GM12801 (cell line): ENCODE data around the gene MTHFSD.

Source experiments
- TF ChIP-seq, protein P1 (sequence below): IDR thresholded peaks from one replicate; pipeline ENCODE4 v1.5.1; 2011; ENCODE audit warnings: control low read depth; ENCODE audit not compliant: insufficient read length; ENCODE audit errors: extremely low read depth

The MTHFSD gene

DNA sequence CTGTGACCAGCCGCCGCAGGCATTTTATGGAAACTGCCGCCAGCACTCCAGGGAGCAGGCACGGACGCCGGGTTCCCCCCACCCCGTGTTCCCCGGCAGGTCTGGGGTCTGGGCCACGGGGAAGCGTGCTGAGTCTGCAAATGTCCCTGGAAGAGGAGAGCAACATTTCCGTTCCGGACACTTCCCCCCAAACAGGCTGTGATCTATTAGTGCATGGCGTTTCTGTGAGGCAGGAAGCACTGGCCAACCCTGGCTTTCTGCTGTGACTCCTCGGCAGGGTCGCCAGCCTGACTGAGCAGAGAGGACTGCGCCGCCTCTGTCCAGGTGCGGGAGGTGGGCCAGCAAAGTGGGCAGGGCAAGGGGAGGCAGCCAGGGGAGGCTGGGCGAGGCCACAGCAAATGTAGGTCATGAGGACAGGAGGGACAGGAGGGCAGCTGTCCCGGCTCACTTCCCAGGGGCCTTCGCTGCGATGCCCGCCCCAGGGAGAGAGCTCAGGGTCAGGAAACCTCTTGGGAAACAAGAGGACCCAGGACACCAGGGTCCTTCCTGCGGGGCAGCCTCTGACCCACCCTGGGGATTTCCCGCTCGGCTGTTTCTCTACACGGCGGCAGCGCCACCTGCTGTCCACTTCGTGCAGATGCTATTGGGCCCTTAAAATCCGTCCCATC lies 35.3 kb downstream of the MTHFSD start:
- TF ChIP-seq, protein P1, sequence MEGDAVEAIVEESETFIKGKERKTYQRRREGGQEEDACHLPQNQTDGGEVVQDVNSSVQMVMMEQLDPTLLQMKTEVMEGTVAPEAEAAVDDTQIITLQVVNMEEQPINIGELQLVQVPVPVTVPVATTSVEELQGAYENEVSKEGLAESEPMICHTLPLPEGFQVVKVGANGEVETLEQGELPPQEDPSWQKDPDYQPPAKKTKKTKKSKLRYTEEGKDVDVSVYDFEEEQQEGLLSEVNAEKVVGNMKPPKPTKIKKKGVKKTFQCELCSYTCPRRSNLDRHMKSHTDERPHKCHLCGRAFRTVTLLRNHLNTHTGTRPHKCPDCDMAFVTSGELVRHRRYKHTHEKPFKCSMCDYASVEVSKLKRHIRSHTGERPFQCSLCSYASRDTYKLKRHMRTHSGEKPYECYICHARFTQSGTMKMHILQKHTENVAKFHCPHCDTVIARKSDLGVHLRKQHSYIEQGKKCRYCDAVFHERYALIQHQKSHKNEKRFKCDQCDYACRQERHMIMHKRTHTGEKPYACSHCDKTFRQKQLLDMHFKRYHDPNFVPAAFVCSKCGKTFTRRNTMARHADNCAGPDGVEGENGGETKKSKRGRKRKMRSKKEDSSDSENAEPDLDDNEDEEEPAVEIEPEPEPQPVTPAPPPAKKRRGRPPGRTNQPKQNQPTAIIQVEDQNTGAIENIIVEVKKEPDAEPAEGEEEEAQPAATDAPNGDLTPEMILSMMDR, result peak; percentile 30

- TF ChIP-seq, protein P1, result no peak
Observed at GRCh38 chr16:86519007-86519648, 35.9 kb downstream of the MTHFSD start.

GRCh38 chr16:86517652-86518258 lies 37.3 kb downstream of the MTHFSD start:
- TF ChIP-seq, protein P1, result no peak

DNA sequence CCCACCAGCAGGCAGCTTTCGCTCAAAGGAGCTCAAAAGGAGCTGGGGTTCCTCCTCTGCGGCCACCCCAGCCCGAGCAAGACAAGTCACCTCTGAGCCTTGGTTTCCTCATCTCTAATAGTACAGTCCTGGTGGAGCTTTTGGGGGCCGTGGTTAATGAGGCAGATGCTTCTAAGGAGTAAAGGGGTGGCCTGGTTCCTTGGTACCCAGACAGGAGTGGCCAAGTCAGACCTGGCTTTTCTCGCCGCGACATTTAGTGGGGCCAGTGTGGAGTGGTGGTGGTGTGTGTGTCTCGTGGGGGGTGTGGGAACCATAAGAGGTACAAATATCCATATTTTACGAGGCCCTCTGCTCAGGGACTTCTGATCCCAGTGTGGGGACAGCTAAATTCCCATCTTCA lies 38.0 kb downstream of the MTHFSD start:
- TF ChIP-seq, protein P1, result no peak

DNA sequence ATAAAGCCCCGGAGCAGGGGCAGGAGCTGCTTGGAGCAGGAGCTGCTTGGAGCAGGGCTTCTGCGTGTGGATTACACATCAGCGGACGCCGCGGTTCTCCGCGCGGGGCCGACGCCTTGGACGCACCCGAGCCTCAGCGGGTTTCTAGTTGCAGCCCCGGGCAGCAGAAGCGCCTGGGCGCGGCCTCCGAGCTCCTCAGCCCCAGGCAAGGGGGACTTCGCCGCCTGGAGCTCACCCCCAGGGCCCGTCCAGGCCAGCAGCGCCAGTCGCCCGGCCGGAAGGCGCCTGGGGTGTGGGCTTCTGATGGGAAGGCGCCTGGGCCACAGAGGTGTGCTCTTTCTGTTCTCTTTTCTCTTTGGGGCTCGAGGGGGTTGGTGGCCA lies 38.4 kb downstream of the MTHFSD start:
- TF ChIP-seq, protein P1, result no peak

DNA sequence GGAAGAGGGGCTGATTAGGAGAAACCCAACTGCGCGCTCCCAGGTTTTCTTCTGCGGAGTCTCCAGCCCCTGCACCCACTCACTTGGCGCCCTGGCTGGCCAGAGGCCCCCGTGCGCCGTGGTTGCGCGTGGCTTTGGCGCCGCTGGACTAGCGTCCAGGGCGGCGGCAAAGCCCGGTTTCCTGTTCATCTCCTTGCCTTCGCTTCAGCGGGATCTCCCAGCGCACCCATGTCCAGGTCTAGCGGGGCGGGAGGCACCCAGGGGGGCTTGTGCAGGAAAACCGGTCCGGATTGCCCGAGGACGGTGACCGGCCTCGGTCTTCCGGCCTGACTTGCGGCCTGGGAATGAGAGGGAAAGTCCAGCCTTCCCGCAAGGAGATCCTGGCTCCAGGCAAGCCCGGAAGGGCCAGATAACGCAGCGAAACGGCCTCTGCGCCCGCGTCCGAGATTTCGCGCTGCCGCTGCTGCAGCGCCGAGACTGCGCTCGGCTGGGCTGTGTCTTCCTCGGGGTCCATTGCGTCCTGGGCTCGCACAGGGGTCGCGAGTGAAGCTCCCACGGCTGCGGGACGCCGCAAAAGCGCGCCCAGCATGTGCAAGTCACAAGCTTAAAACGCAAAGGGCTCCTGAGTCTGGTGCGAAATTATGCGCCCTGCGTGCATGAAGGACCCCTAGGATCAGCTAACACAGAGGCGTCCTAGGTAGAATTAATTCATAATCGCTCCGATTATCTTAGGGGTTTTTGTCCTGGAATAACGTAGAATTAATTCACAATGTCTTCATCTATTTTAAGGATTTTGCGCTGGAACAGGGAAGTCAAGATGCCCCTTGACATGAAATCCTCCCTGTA lies 39.0 kb downstream of the MTHFSD start:
- TF ChIP-seq, protein P1, result no peak

DNA sequence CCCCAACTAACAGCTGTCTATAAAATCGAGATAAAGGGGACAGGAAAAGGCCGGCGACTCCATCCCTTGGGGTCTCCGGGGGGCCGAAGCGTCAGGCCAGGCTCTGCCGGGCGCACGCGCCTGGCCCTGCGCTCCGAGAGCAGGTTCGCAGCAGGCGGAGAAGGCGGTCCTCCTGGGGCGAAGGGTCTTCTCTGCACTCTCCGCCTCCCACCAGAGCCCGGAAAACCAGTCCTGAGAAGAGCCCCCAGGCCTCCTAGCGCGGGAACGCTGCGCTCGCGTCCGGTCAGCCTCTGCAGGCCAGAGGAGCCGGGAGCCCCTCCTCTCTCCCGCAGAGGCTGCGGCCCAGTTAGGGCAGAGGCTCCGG lies 39.6 kb downstream of the MTHFSD start:
- TF ChIP-seq, protein P1, result no peak
